ENCODE data around the gene ABLIM3.

DNA sequence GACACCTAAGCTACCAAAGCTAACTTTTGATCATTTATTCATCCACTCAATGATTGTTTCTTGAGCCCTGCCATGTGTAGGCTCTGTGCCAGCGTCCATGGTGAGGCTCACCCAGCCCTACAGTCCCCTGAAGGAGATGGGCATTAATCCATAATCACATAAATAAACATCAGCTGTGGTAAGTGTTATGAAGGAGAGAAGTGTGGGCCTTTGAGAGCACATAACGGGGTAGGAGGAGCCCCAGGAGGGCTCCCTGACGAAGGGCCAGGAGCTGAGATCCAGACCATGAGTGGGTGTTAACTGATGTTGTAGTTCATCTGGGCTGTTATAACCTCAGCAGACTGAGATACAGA is 76.5 kb downstream of the ABLIM3 start:
- TF ChIP-seq POLR2AphosphoS5 (IDR thresholded peaks at IDR 0.05), result no peak
- no peak for TF ChIP-seq CTCF (IDR thresholded peaks at IDR 0.05; ENCODE audit: poor library complexity, severe bottlenecking)
- no peak for TF ChIP-seq MXI1 (conservative IDR thresholded peaks at IDR 0.05; ENCODE audit: poor library complexity, severe bottlenecking)
- TF ChIP-seq RAD21 (conservative IDR thresholded peaks at IDR 0.05), result no peak
- no peak for TF ChIP-seq TAF1 (IDR thresholded peaks at IDR 0.05; ENCODE audit: low read depth)
- TF ChIP-seq EP300 (conservative IDR thresholded peaks at IDR 0.05; ENCODE audit: poor library complexity, severe bottlenecking), result no peak
- TF ChIP-seq EZH2 (IDR thresholded peaks at IDR 0.05; ENCODE audit: borderline replicate concordance, insufficient read depth, low read length, poor library complexity, severe bottlenecking), result no peak
- TF ChIP-seq SMC3 (conservative IDR thresholded peaks at IDR 0.05; ENCODE audit: poor library complexity), result no peak
- TF ChIP-seq, protein P1, sequence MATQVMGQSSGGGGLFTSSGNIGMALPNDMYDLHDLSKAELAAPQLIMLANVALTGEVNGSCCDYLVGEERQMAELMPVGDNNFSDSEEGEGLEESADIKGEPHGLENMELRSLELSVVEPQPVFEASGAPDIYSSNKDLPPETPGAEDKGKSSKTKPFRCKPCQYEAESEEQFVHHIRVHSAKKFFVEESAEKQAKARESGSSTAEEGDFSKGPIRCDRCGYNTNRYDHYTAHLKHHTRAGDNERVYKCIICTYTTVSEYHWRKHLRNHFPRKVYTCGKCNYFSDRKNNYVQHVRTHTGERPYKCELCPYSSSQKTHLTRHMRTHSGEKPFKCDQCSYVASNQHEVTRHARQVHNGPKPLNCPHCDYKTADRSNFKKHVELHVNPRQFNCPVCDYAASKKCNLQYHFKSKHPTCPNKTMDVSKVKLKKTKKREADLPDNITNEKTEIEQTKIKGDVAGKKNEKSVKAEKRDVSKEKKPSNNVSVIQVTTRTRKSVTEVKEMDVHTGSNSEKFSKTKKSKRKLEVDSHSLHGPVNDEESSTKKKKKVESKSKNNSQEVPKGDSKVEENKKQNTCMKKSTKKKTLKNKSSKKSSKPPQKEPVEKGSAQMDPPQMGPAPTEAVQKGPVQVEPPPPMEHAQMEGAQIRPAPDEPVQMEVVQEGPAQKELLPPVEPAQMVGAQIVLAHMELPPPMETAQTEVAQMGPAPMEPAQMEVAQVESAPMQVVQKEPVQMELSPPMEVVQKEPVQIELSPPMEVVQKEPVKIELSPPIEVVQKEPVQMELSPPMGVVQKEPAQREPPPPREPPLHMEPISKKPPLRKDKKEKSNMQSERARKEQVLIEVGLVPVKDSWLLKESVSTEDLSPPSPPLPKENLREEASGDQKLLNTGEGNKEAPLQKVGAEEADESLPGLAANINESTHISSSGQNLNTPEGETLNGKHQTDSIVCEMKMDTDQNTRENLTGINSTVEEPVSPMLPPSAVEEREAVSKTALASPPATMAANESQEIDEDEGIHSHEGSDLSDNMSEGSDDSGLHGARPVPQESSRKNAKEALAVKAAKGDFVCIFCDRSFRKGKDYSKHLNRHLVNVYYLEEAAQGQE (IDR thresholded peaks at IDR 0.05; ENCODE audit: borderline replicate concordance), result no peak
